Heart right ventricle (tissue), 16 donors: ENCODE results near the gene RPL27. TPM values are rescaled to one million over a fixed set of nuclear protein-coding genes. Genes with fewer than 3 reads are reported as not detected.

Source experiments
- ATAC-seq, 8 donors: fragments of 200-7000 bp; cut with Tn5 transposase; one replicate each; pipeline ENCODE4 v1.9.1; 2020; ENCODE audit warnings: mild to moderate bottlenecking in 8 of 8, moderate library complexity in 8 of 8, moderate number of reproducible peaks in 1 of 8
- DNase-seq, 2 donors: peaks; one replicate each; pipeline ENCODE4 v3.0.0-alpha.2; 2020
- H3K27ac ChIP-seq, 10 donors: fragments of 200-600 bp; sonication (generic) in 2 of 10; one replicate each; pipeline versions ENCODE4 v1.5.0 to v1.8.0; 2020 to 2022; ENCODE audit warnings: mild to moderate bottlenecking in 3 of 10
- H3K27me3 ChIP-seq, 7 donors: fragments of 200-600 bp; one replicate each; pipeline ENCODE4 v1.8.0; 2021 to 2022; ENCODE audit warnings: mild to moderate bottlenecking in 2 of 7
- H3K36me3 ChIP-seq, 9 donors: fragments of 200-600 bp; sonication (generic) in 1 of 9; one replicate each; pipeline versions ENCODE4 v1.5.0 to v1.8.0; 2020 to 2022; ENCODE audit warnings: mild to moderate bottlenecking in 2 of 9
- H3K4me1 ChIP-seq, 9 donors: fragments of 200-600 bp; sonication (generic) in 1 of 9; one replicate each; pipeline versions ENCODE4 v1.5.0 to v1.8.0; 2020 to 2022; ENCODE audit warnings: mild to moderate bottlenecking in 4 of 9
- H3K4me3 ChIP-seq, 10 donors: fragments of 200-600 bp; sonication (generic) in 2 of 10; one replicate each; pipeline versions ENCODE4 v1.5.0 to v1.8.0; 2020 to 2022; ENCODE audit warnings: mild to moderate bottlenecking in 7 of 10, moderate library complexity in 2 of 10
- H3K9me3 ChIP-seq, 11 donors: fragments of 200-600 bp in 10 of 11; sonication (generic) in 2 of 11; one replicate each; pipeline versions ENCODE4 v1.5.0 to v1.8.0; 2013 to 2022; ENCODE audit warnings: mild to moderate bottlenecking in 2 of 11, control low read depth in 1 of 11, moderate library complexity in 1 of 11
- WGBS, 2 donors: extraction: QIAGEN DNeasy Blood & Tissue Kit; methylation state at CpG; one replicate each; pipeline ENCODE4 v1.1.7; 2013; ENCODE audit warnings: inconsistent platforms in 1 of 2; 5-methylcytosine and 5-hydroxymethylcytosine counted together
- intact Hi-C, 10 donors: fragments of 100-400 bp; cut with DNase I; formaldehyde crosslinking; loops; one replicate each; pipeline versions ENCODE4 v1.11.1 to v1.14.2; 2022
- polyA plus RNA-seq, 2 donors: library from polyadenylated mRNA; stranded (reverse); fragments of 200-250 nt; gene quantifications; one replicate each; pipeline ENCODE4 v1.2.3, GENCODE V29; 2013
- total RNA-seq, 10 donors: library from RNA; stranded (reverse); fragmentation: NEBNext Ultra II Directional in 3 of 10; extraction: Animal tissue kit (Norgen Biotek cat#: 25700) in 3 of 10; gene quantifications; one replicate each; pipeline versions ENCODE4 v1.2.1 to v1.2.4, GENCODE V29; 2021 to 2023
- TF ChIP-seq, protein P1 (sequence below), 9 donors: fragments of 200-600 bp; sonication (generic) in 2 of 9; IDR thresholded peaks; one replicate each; pipeline versions ENCODE4 v1.5.0 to v1.8.0; 2021 to 2022; ENCODE audit warnings: antibody characterized with exemption in 9 of 9, mild to moderate bottlenecking in 5 of 9, moderate library complexity in 1 of 9
- donor health status: Arrhythmogenic right ventricular cardiomyopathy.
- donor health status: ischemic (EF 13 %, LVEDD 7.1; RV severe dilation, severe dysfunction).
- donor health status: healthy with polysubstance abuse.
- donor health status: DM: no; HTN: yes; CAD: no.
- donor health status: DM: no; HTN: no; CAD: no.
- donor health status: ischemic (EF 25% LVEDD 6.9; RV normal size, moderate dysfunction).
- donor health status: ischemic (EF 25% LVEDD 5.7; RV mildly dilated, moderate dysfunction).
- donor health status: healthy.
- donor health status: DM: yes; HTN: yes; CAD: no.
- donor health status: Ischemic cardiomyopathy.
- donor health status: ischemic (EF 35%, LVEDD 5.7; RV mildly dilated, moderate dysfunction).
- donor health status: nonischemic (EF 11% LVEDD 7.7; RV severe dilation, severe dysfunction).
- donor health status: DM: yes; HTN: yes; CAD: no.
- donor health status: PGD.
- donor health status: ischemic (EF 29% LVEDD 5.4; RV normal size, mild dysfunction).
- donor health status: nonischemic (EF 23%, LVEDD 6.1; RV moderate dilation, normal function).

Gene RPL27
- total and polyA plus RNA-seq, 12 donors, result 388 to 2,790 (median 583) TPM

DNA sequence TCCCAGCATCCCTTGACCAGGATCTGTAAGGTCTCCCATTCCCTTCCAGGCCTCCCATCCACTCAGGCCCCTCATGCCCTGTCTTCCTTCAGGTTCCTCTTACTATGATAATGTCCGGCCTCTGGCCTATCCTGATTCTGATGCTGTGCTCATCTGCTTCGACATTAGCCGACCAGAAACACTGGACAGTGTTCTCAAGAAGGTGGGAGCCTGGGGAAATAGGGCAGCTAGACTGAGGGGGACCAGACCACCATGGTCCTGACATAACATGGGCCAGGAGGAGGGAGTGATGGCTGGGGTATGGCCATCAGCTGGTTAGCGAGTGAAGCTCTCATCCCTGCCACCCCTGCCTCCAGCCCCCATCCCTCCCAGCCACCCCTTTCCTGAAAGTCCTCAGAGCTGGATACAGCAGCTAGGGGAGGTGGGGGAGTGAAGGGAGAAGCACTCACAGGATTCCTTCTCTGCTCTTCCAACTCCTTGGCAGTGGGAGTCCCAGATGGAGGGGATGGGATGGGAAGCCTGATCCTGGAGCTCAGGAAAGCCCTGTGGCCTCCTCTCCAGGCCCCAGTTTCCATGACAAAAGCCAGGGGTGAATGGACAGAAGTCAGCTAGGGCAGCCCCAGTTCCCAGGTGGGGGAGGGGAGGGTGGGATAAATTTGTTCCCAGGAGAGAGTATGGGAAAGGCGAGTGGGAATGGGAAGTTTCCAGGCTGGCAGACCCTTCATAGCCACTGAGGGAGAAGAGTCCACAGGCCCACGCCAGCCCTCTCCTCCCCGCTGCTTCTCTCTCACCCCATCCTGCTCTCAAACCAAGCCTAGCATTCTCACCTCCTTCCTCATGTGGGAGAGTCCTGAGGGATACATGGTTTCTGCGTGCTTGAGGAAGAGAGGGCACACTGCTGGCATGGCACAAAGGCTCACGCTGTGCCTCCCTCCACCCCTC is 29.1 kb downstream of the RPL27 start:
- Histone ChIP-seq H3K4me3 (no peak overlapping the region), H3K27me3 (no peaks in the 10 kb centered on the region), H3K36me3 (no peaks in the 10 kb centered on the region), H3K4me1 (peaks cover 0 to 19% (median 12%) of the 10 kb centered on the region in 9 donors), H3K27ac (no peak overlapping the region), H3K9me3 (no peaks in the 10 kb centered on the region)
- 76 to 81% methylated on average over 9 of the region's 9 CpGs for WGBS, 2 donors
- intact Hi-C loops, result loop anchor here in 7 of 10 donors (5.0 to 10.0 kb wide), 6 partner anchors 60 to 337 kb away; partner anchors contain the start of genes BRCA1 (in 5 of the 7) and NBR1 (in 1 of the 7)
- DNase-seq, result no peak
- TF ChIP-seq, protein P1, sequence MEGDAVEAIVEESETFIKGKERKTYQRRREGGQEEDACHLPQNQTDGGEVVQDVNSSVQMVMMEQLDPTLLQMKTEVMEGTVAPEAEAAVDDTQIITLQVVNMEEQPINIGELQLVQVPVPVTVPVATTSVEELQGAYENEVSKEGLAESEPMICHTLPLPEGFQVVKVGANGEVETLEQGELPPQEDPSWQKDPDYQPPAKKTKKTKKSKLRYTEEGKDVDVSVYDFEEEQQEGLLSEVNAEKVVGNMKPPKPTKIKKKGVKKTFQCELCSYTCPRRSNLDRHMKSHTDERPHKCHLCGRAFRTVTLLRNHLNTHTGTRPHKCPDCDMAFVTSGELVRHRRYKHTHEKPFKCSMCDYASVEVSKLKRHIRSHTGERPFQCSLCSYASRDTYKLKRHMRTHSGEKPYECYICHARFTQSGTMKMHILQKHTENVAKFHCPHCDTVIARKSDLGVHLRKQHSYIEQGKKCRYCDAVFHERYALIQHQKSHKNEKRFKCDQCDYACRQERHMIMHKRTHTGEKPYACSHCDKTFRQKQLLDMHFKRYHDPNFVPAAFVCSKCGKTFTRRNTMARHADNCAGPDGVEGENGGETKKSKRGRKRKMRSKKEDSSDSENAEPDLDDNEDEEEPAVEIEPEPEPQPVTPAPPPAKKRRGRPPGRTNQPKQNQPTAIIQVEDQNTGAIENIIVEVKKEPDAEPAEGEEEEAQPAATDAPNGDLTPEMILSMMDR (IDR thresholded peaks at IDR 0.05), result no peak
- ATAC-seq, result no peak

DNA sequence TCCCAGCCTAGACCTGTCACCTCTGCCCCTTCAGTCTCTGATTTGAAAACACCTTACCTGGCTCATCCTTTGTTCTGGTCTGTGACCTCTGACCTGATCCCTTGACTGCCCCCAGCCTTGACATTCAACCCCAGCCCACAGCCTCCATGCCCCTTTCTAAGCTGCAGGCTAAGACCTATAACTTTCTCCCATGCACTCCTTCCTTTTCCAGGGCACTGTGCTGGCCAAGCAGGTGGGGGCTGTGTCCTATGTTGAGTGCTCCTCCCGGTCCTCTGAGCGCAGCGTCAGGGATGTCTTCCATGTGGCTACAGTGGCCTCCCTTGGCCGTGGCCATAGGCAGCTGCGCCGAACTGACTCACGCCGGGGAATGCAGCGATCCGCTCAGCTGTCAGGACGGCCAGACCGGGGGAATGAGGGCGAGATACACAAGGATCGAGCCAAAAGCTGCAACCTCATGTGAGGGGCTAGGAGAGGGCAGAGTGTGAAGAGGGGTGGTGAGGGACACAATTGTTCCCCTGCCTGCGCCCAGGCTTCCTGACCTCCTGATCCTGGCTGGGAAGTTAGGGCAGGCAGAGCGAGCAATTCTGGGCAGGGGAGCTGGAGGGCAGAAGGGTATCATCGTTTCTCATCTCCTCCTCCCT is 30.1 kb downstream of the RPL27 start:
- intact Hi-C loops, result loop anchor here in 7 of 10 donors (5.0 to 10.0 kb wide), 6 partner anchors 59 to 336 kb away; partner anchors contain the start of genes BRCA1 (in 5 of the 7) and NBR1 (in 1 of the 7)
- DNase-seq (no peak), ATAC-seq (no peak)
- TF ChIP-seq, protein P1 (IDR thresholded peaks at IDR 0.05), result no peak
- Histone ChIP-seq H3K4me1 (peaks cover 0 to 12% (median 6%) of the 10 kb centered on the region in 9 donors), H3K27ac (no peak overlapping the region), H3K9me3 (no peaks in the 10 kb centered on the region), H3K36me3 (no peaks in the 10 kb centered on the region), H3K27me3 (no peaks in the 10 kb centered on the region), H3K4me3 (no peak overlapping the region)
- WGBS, 2 donors, result 82 to 83% methylated on average over 17 of the region's 17 CpGs

DNA sequence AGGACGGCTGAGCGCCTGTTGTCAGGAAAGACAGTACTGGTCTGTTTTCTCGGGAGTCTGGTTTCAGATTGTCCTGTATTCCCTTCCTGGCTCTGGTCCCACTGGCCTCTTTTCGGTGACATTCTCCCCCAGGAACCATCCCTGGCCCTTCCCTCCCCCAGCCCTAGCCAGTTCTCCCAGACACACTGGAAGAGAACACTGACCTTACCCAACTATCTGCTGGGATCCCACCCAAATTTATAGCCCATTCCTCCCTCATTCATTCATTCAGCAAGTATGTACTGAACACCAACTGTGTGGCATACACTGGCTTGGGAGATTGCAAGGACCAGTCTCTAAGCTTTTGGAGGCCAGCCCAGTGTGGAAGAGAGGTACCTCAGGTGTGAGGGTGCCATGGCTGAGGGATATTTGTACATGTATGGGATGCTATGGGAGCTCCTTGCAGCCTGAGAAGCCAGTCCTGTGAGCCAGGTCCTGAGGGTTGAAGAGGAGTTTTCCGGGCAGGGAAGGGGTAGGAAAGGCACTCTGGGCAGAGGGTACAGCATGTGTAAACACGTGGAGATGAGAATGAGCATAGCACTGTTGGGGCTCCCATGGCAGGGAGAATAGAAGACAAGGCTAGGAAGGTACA is 32.0 kb downstream of the RPL27 start:
- intact Hi-C loops, result loop anchor here in 2 of 10 donors (10.0 kb wide), 2 partner anchors 85 to 315 kb away; no protein-coding TSS in a partner anchor
- Histone ChIP-seq H3K4me1 (peaks cover 0 to 3% (median 0%) of the 10 kb centered on the region in 9 donors), H3K4me3 (no peak overlapping the region), H3K27me3 (no peaks in the 10 kb centered on the region), H3K27ac (peak overlapping the region in 3 of 10 donors; percentile 19 to 57 (median 34)), H3K36me3 (no peaks in the 10 kb centered on the region), H3K9me3 (no peaks in the 10 kb centered on the region)
- ATAC-seq (peak in 2 of 8 donors; percentile 15 to 31), DNase-seq (no peak)
- TF ChIP-seq, protein P1 (IDR thresholded peaks at IDR 0.05), result no peak
- 67 to 69% methylated on average over 6 of the region's 6 CpGs for WGBS, 2 donors

DNA sequence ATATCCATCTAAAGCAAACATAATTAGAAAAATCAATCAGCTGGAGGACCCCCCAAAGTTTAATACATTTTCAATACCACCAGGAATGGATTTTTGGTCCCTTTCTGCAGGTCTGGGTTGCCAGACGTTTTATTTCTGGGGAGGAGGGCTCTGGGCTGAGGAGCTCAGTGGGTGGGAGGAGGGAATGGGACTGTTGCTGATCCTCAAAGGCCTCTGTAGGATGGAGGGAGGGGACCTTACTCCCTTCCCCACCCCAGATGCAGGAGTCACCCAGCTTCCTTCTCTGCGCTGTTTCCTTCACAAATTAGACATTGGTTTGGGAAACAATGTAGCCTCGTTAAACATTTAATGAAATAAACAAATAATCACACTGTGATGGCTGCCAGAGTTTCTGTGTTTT is 33.4 kb downstream of the RPL27 start:
- WGBS, 2 donors, result 89 to 94% methylated on average over 3 of the region's 3 CpGs
- Histone ChIP-seq H3K9me3 (no peaks in the 10 kb centered on the region), H3K4me1 (no peaks in the 10 kb centered on the region), H3K27me3 (no peaks in the 10 kb centered on the region), H3K36me3 (no peaks in the 10 kb centered on the region), H3K27ac (no peak overlapping the region), H3K4me3 (no peak overlapping the region)
- DNase-seq (no peak), ATAC-seq (no peak)
- intact Hi-C loops, result loop anchor here in 2 of 10 donors (10.0 kb wide), 2 partner anchors 83 to 313 kb away; no protein-coding TSS in a partner anchor
- TF ChIP-seq, protein P1 (IDR thresholded peaks at IDR 0.05), result no peak
